GM18508 (cell line): Measurements from ENCODE around the gene ALAS2.
"Not testable (repeated sequence)": the region's sequence is repeated elsewhere in the genome, so short reads cannot be mapped to it uniquely, and the experiment has no call there.

Experiments
- ATAC-seq: cut with Tn5 transposase; IDR thresholded peaks from one replicate; pipeline ENCODE4 v1.9.1; 2021; ENCODE audit warnings: moderate number of reproducible peaks; ENCODE audit not compliant: insufficient read depth, unreplicated experiment

The ALAS2 gene

GRCh38 chrX:55030271-55031205 lies at the start of gene ALAS2:
TSS of gene ALAS2 (minus strand) at chrX:55030977. CDS start at chrX:55026000, 4,977 bp downstream.
- no peak for ATAC-seq

GRCh38 chrX:55074851-55075467 lies 44.2 kb upstream of the ALAS2 start, which contains the start of gene PAGE2B:
TSS of gene PAGE2B (plus strand) at chrX:55075030. CDS start at chrX:55076042, 1,012 bp downstream.
- no peak for ATAC-seq

- ATAC-seq, result no peak
These were observed 41.5 kb upstream of the ALAS2 start for GRCh38 chrX:55072286-55072685.

- not testable (repeated sequence) for ATAC-seq
These were observed 36.4 kb upstream of the ALAS2 start for GRCh38 chrX:55067180-55067579.

- ATAC-seq, result no peak
These were observed 27.0 kb upstream of the ALAS2 start for GRCh38 chrX:55057675-55058249.

- no peak for ATAC-seq
These were observed 26.3 kb upstream of the ALAS2 start for GRCh38 chrX:55056820-55057674.

- not testable (repeated sequence) for ATAC-seq
These were observed 19.8 kb upstream of the ALAS2 start for GRCh38 chrX:55050599-55050998.

GRCh38 chrX:55041514-55041913 lies 10.7 kb upstream of the ALAS2 start:
- ATAC-seq, result no peak

- ATAC-seq, result no peak
These were observed 8.7 kb upstream of the ALAS2 start for GRCh38 chrX:55039471-55039870.

GRCh38 chrX:55033429-55033828 lies 2.7 kb upstream of the ALAS2 start:
- no peak for ATAC-seq

GRCh38 chrX:55029291-55029690 lies 1.5 kb downstream of the ALAS2 start:
- no peak for ATAC-seq

- no peak for ATAC-seq
These were observed 2.2 kb downstream of the ALAS2 start for GRCh38 chrX:55028611-55029010.

- no peak for ATAC-seq
These were observed 2.7 kb downstream of the ALAS2 start for GRCh38 chrX:55028040-55028439.

- no peak for ATAC-seq
These were observed 3.9 kb downstream of the ALAS2 start for GRCh38 chrX:55026840-55027239.

GRCh38 chrX:55026143-55026542 lies 4.6 kb downstream of the ALAS2 start:
- no peak for ATAC-seq

- ATAC-seq, result no peak
These were observed 15.9 kb downstream of the ALAS2 start for GRCh38 chrX:55014897-55015299.

GRCh38 chrX:55011294-55011693 lies 19.5 kb downstream of the ALAS2 start:
- ATAC-seq, result no peak

- no peak for ATAC-seq
These were observed 22.0 kb downstream of the ALAS2 start for GRCh38 chrX:55008571-55009358.

- ATAC-seq, result no peak
These were observed 23.1 kb downstream of the ALAS2 start for GRCh38 chrX:55007656-55008055.
